IMR-90 (cell line): ENCODE results near the gene ALG8. TPM values are rescaled to one million over a fixed set of nuclear protein-coding genes. Genes with fewer than 3 reads are reported as not detected.

Experiments used
- ATAC-seq: fragments of 200-7000 bp; cut with Tn5 transposase; 2 replicates; pipeline ENCODE4 v1.9.1; 2020; ENCODE audit warnings: low read depth, mild to moderate bottlenecking, moderate library complexity
- BruUV-seq: library from RNA; stranded (reverse); fragments of 400-500 nt; replicated peaks from 2 replicates; lab custom pipeline; 2021; lab: Mats Ljungman, UMichigan
- CTCF ChIA-PET: fragments of 300-600 bp; formaldehyde crosslinking; extraction: SDS; loops from one replicate; lab custom pipeline; 2021; ENCODE audit warnings: antibody characterized with exemption; lab: Yijun Ruan, JAX
- POLR2A ChIA-PET: fragments of 300-600 bp; sonication (Branson Sonifier 250); formaldehyde crosslinking; loops from one replicate; lab custom pipeline; 2022; ENCODE audit warnings: antibody characterized with exemption; ENCODE audit not compliant: unreplicated experiment; lab: Charles Lee
- DNase-seq: peaks from one replicate; pipeline ENCODE4 v3.0.0; 2013
- H2AFZ ChIP-seq: replicated peaks from 2 replicates; pipeline ENCODE3; 2013; ENCODE audit warnings: low read length, mild to moderate bottlenecking; ENCODE audit not compliant: poor library complexity
- H2AK5ac ChIP-seq: 2 replicates; pipeline ENCODE4 v1.6.1; 2013; ENCODE audit warnings: low read depth, low read length, inconsistent platforms
- H2AK9ac ChIP-seq: replicated peaks from 2 replicates; pipeline ENCODE3; 2013; ENCODE audit warnings: mild to moderate bottlenecking, low read depth, low read length, moderate library complexity; ENCODE audit not compliant: poor library complexity
- H2BK120ac ChIP-seq: 2 replicates; pipeline ENCODE4 v1.6.1; 2013; ENCODE audit warnings: low read depth, low read length, inconsistent platforms
- H2BK15ac ChIP-seq: 3 replicates; pipeline ENCODE4 v1.6.1; 2013; ENCODE audit warnings: low read depth, low read length, inconsistent platforms
- H2BK20ac ChIP-seq: 2 replicates; pipeline ENCODE4 v1.6.1; 2013; ENCODE audit warnings: low read depth, mild to moderate bottlenecking, inconsistent platforms, low read length, moderate library complexity
- H2BK5ac ChIP-seq: 2 replicates; pipeline ENCODE4 v1.6.1; 2013; ENCODE audit warnings: mild to moderate bottlenecking, low read depth, low read length, inconsistent platforms; ENCODE audit not compliant: poor library complexity, severe bottlenecking
- H3K14ac ChIP-seq: replicated peaks from 2 replicates; pipeline ENCODE4 v1.6.1; 2013; ENCODE audit warnings: low read depth, low read length, inconsistent platforms
- H3K18ac ChIP-seq: 2 replicates; pipeline ENCODE4 v1.6.1; 2013; ENCODE audit warnings: low read depth, low read length, control low read depth
- H3K23ac ChIP-seq: 2 replicates; pipeline ENCODE4 v1.6.1; 2013; ENCODE audit warnings: low read depth, low read length, inconsistent platforms
- H3K27ac ChIP-seq: 2 replicates; pipeline ENCODE4 v1.5.1; 2013; ENCODE audit warnings: mild to moderate bottlenecking, control low read depth, low read length; ENCODE audit not compliant: insufficient read depth
- H3K27me3 ChIP-seq: 2 replicates; pipeline ENCODE4 v1.6.1; 2013; ENCODE audit warnings: low read length; ENCODE audit not compliant: control insufficient read depth, insufficient read depth
- H3K36me3 ChIP-seq: 2 replicates; pipeline ENCODE4 v1.6.1; 2013; ENCODE audit warnings: low read length, mixed read lengths; ENCODE audit not compliant: control insufficient read depth, insufficient read depth
- H3K4ac ChIP-seq: 2 replicates; pipeline ENCODE4 v1.6.1; 2013; ENCODE audit warnings: low read depth, low read length, inconsistent platforms
- H3K4me1 ChIP-seq: 2 replicates; pipeline ENCODE4 v1.6.1; 2013; ENCODE audit warnings: low read length, mixed read lengths; ENCODE audit not compliant: control insufficient read depth, insufficient read depth
- H3K4me2 ChIP-seq: 2 replicates; pipeline ENCODE4 v1.6.1; 2013; ENCODE audit warnings: low read depth, mild to moderate bottlenecking, control low read depth, low read length, moderate library complexity
- H3K4me3 ChIP-seq: 2 replicates; pipeline ENCODE4 v1.5.1; 2013; ENCODE audit warnings: low read depth, mild to moderate bottlenecking, control low read depth, low read length, moderate library complexity; ENCODE audit not compliant: insufficient read depth
- H3K56ac ChIP-seq: 2 replicates; pipeline ENCODE4 v1.6.1; 2013; ENCODE audit warnings: low read length, inconsistent platforms; ENCODE audit not compliant: insufficient read depth; ENCODE audit errors: extremely low read depth
- H3K79me1 ChIP-seq, 2 experiments: 2 replicates each; pipeline ENCODE4 v1.6.1; 2013; ENCODE audit warnings: low read length in 2 of 2, inconsistent platforms in 1 of 2, low read depth in 1 of 2
- H3K9ac ChIP-seq: 2 replicates; pipeline ENCODE4 v1.6.1; 2013; ENCODE audit warnings: low read depth, low read length, control low read depth
- H3K9me1 ChIP-seq: 2 replicates; pipeline ENCODE4 v1.6.1; 2013; ENCODE audit warnings: low read length, inconsistent platforms; ENCODE audit not compliant: insufficient read depth
- H3K9me3 ChIP-seq: 2 replicates; pipeline ENCODE4 v1.6.1; 2013; ENCODE audit warnings: low read length; ENCODE audit not compliant: control insufficient read depth, insufficient read depth
- H4K20me1 ChIP-seq: 2 replicates; pipeline ENCODE4 v1.6.1; 2013; ENCODE audit warnings: low read length, inconsistent platforms; ENCODE audit not compliant: insufficient read depth
- H4K5ac ChIP-seq: 2 replicates; pipeline ENCODE4 v1.6.1; 2013; ENCODE audit warnings: mild to moderate bottlenecking, low read depth, low read length, control low read depth
- H4K8ac ChIP-seq, 2 experiments: 2 replicates each; pipeline ENCODE4 v1.6.1; 2013; ENCODE audit warnings: low read depth in 2 of 2, low read length in 2 of 2, control low read depth in 1 of 2, inconsistent platforms in 1 of 2
- H4K91ac ChIP-seq: 2 replicates; pipeline ENCODE4 v1.6.1; 2013; ENCODE audit warnings: low read depth, low read length, inconsistent platforms; ENCODE audit not compliant: insufficient read depth
- BHLHE40 ChIP-seq: fragments of 150-350 bp; IDR thresholded peaks from 2 replicates; pipeline ENCODE4 v1.6.1; 2016; ENCODE audit warnings: mild to moderate bottlenecking, low read depth, low read length
- CEBPB ChIP-seq: IDR thresholded peaks from 2 replicates; pipeline ENCODE4 v1.6.1; 2012; ENCODE audit warnings: low read depth, low read length, improper control_type of control experiment
- CHD1 ChIP-seq: IDR thresholded peaks from 2 replicates; pipeline ENCODE4 v1.6.1; 2012; ENCODE audit warnings: low read depth, low read length, improper control_type of control experiment
- CTCF ChIP-seq: conservative IDR thresholded peaks from 2 replicates; pipeline ENCODE4 v1.5.1; 2012; ENCODE audit warnings: mild to moderate bottlenecking, low read depth, low read length, improper control_type of control experiment
- ELK1 ChIP-seq: fragments of 150-350 bp; IDR thresholded peaks from 2 replicates; pipeline ENCODE4 v1.6.1; 2016; ENCODE audit warnings: low read depth, mild to moderate bottlenecking, low read length, moderate library complexity, borderline replicate concordance
- FOS ChIP-seq: fragments of 150-350 bp; IDR thresholded peaks from 2 replicates; pipeline ENCODE4 v1.6.1; 2016; ENCODE audit warnings: low read depth, low read length
- MAFK ChIP-seq: IDR thresholded peaks from 2 replicates; pipeline ENCODE4 v1.6.1; 2012; ENCODE audit warnings: low read depth, low read length, improper control_type of control experiment
- MAZ ChIP-seq: IDR thresholded peaks from 2 replicates; pipeline ENCODE4 v1.6.1; 2012; ENCODE audit warnings: low read depth, mild to moderate bottlenecking, low read length, improper control_type of control experiment, moderate library complexity, borderline replicate concordance
- MXI1 ChIP-seq: IDR thresholded peaks from 2 replicates; pipeline ENCODE4 v1.6.1; 2012; ENCODE audit warnings: low read depth, mild to moderate bottlenecking, low read length, moderate library complexity, borderline replicate concordance
- NFE2L2 ChIP-seq: fragments of 150-350 bp; IDR thresholded peaks from 2 replicates; pipeline ENCODE4 v1.6.1; 2016; ENCODE audit warnings: low read depth, mild to moderate bottlenecking, low read length
- POLR2A ChIP-seq: IDR thresholded peaks from 2 replicates; pipeline ENCODE4 v1.6.1; 2012; ENCODE audit warnings: mild to moderate bottlenecking, low read depth, low read length
- RAD21 ChIP-seq: IDR thresholded peaks from 2 replicates; pipeline ENCODE4 v1.6.1; 2012; ENCODE audit warnings: low read length, improper control_type of control experiment
- RCOR1 ChIP-seq: IDR thresholded peaks from 2 replicates; pipeline ENCODE4 v1.6.1; 2012; ENCODE audit warnings: mild to moderate bottlenecking, low read length, improper control_type of control experiment; ENCODE audit not compliant: insufficient replicate concordance
- RFX5 ChIP-seq: IDR thresholded peaks from 2 replicates; pipeline ENCODE4 v1.8.0; 2012; ENCODE audit warnings: low read depth, mild to moderate bottlenecking, low read length, moderate library complexity
- SMC3 ChIP-seq: fragments of 150-350 bp; IDR thresholded peaks from 2 replicates; pipeline ENCODE4 v1.6.1; 2016; ENCODE audit warnings: low read depth, mild to moderate bottlenecking, antibody characterized with exemption, low read length, moderate library complexity
- USF2 ChIP-seq: fragments of 150-350 bp; IDR thresholded peaks from 2 replicates; pipeline ENCODE4 v1.6.1; 2017; ENCODE audit warnings: mild to moderate bottlenecking, antibody characterized with exemption, low read length, low read depth
- WGBS, 2 experiments: methylation state at CpG; one replicate each; pipeline versions ENCODE4 v1.1.5 to v1.1.7; 2013; ENCODE audit warnings: missing lambda C conversion rate in 2 of 2; ENCODE audit not compliant: insufficient read length in 1 of 2; ENCODE audit errors: extremely low coverage in 2 of 2; 5-methylcytosine and 5-hydroxymethylcytosine counted together
- dilution Hi-C: fragments of 300-500 bp; cut with HindIII; formaldehyde crosslinking; loops from one replicate; pipeline ENCODE4 v1.14.3; 2018; ENCODE audit warnings: low sequenced_read_pairs; ENCODE audit not compliant: unreplicated experiment
- in situ Hi-C: fragments of 300-500 bp; cut with MboI; formaldehyde crosslinking; loops from 3 replicates; pipeline ENCODE4 v1.14.3; 2019; ENCODE audit warnings: low sequenced_read_pairs, inconsistent platforms, mixed read lengths
- intact Hi-C: fragments of 100-400 bp; cut with micrococcal nuclease; formaldehyde crosslinking; loops from 2 replicates; pipeline ENCODE4 v1.10.0; 2022
- polyA plus RNA-seq, 3 experiments: library from polyadenylated mRNA; depleted of rRNA; stranded (reverse); fragments of >200 nt; gene quantifications; 2 replicates each; pipeline ENCODE4 v1.2.3, GENCODE V29; 2012; ENCODE audit warnings: low replicate concordance in 1 of 3
- total RNA-seq: library from RNA; depleted of rRNA; stranded (reverse); fragments of >200 nt; gene quantifications from 2 replicates; pipeline ENCODE4 v1.2.3, GENCODE V29; 2012

ALG8 gene
- total and polyA plus RNA-seq, 2 of the 4 experiments (the other 2 are of a cell fraction) = 27.8 to 31.8 TPM

GRCh38 chr11:78161346-78161745 lies 21.9 kb upstream of the ALG8 start:
- no peak overlapping the region for H3K18ac ChIP-seq
- POLR2A ChIA-PET = no interaction called here
- ATAC-seq = no peak

More at GRCh38 chr11:78161346-78161745, 21.9 kb upstream of the ALG8 start:
- no peak overlapping the region for H2BK15ac ChIP-seq
- H2AK9ac ChIP-seq = no peak overlapping the region
- H3K27me3 ChIP-seq = no peaks in the 10 kb centered on the region
- no peak overlapping the region; the same call in 1 of the 2 replicates for H2BK120ac ChIP-seq
- no peaks in the 10 kb centered on the region for H4K20me1 ChIP-seq
- no peak for TF ChIP-seq MXI1
- TF ChIP-seq MAZ = no peak
- TF ChIP-seq SMC3 = no peak
- TF ChIP-seq FOS = no peak
- TF ChIP-seq BHLHE40 = no peak
- no peak for TF ChIP-seq RCOR1
- no peak for TF ChIP-seq CTCF
- no peak for TF ChIP-seq RFX5
- TF ChIP-seq ELK1 = no peak
- TF ChIP-seq USF2 = no peak
- no peak for TF ChIP-seq CHD1
- TF ChIP-seq POLR2A = no peak
- TF ChIP-seq MAFK = no peak
- no peak for TF ChIP-seq RAD21
- TF ChIP-seq CEBPB = no peak
- TF ChIP-seq NFE2L2 = no peak
- H3K23ac ChIP-seq = no peak overlapping the region
- H4K91ac ChIP-seq = no peak overlapping the region
- CTCF ChIA-PET = no interaction called here
- H2AK5ac ChIP-seq = peak overlapping the region; percentile 80; the same call in 1 of the 2 replicates
- H4K5ac ChIP-seq = no peak overlapping the region
- H3K9me1 ChIP-seq = peaks cover 5% of the 10 kb centered on the region
- no CpG with 5 or more reads among the region's 2 CpGs for WGBS, 2 experiments
- no TSS peak for BruUV-seq
- H2AFZ ChIP-seq = no peak overlapping the region
- H3K56ac ChIP-seq = no peak overlapping the region
- H3K36me3 ChIP-seq = no peaks in the 10 kb centered on the region
- dilution Hi-C loops (no loop called here), intact Hi-C loops (no loop called here), in situ Hi-C loops (no loop called here)
- H4K8ac ChIP-seq = peak overlapping the region in 1 of 2 experiments; percentile 5; a peak in 1 of 4 replicates
- no peaks in the 10 kb centered on the region for H3K79me1 ChIP-seq
- H2BK5ac ChIP-seq = no peak overlapping the region
- no peak overlapping the region; the same call in 1 of the 2 replicates for H3K4ac ChIP-seq
- H3K27ac ChIP-seq = no peak overlapping the region
- no peak overlapping the region for H2BK20ac ChIP-seq
- no peak for DNase-seq
- no peak overlapping the region for H3K9ac ChIP-seq
- H3K4me3 ChIP-seq = no peak overlapping the region
- H3K9me3 ChIP-seq = no peaks in the 10 kb centered on the region
- no peak overlapping the region for H3K14ac ChIP-seq
- H3K4me2 ChIP-seq = no peak overlapping the region
- peaks cover 7% of the 10 kb centered on the region for H3K4me1 ChIP-seq
